ENCODE measurements around the gene SLC50A1. TPM values are rescaled to one million over a fixed set of nuclear protein-coding genes. Genes with fewer than 3 reads are reported as not detected.
"Not testable (repeated sequence)": the region's sequence is repeated elsewhere in the genome, so short reads cannot be mapped to it uniquely, and the experiment has no call there.

Gene SLC50A1
- total RNA-seq, 1 experiment from 2014 or later: 67.6 TPM

DNA sequence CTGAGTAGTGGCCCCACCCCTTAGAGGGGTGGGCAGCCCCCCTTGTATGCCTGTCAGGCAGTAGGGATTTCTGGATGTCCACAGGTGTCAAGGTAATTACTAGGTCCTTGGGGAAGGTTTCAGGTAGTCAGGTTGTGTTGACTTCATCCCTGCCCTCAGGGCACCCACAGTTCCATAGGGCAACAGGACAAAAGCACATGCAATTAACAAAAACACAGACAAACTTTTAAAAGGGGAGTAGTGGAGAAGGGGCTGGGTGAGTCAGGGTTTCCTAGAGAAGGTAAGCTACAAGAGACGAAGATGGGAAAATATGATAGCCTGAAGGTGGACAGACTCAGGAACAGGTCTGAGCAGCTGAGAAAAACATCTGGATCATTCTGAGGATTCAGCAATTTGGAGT is 23.3 kb downstream of the SLC50A1 start:
- intact Hi-C loops (cut with micrococcal nuclease; ENCODE audit: unreplicated experiment): no loop called here
- no peaks in the 10 kb centered on the region for H3K9me2 ChIP-seq (ENCODE audit: insufficient read depth)
- ChIA-PET POLR2A (ENCODE audit: unreplicated experiment) (no interaction called here), CTCF (no interaction called here)
- no TSS peak for BruUV-seq (replicated peaks)
- H3K4me3 ChIP-seq: no peak overlapping the region
- H3K4me1 ChIP-seq (replicated peaks; ENCODE audit: insufficient read depth): no peaks in the 10 kb centered on the region
- no peaks in the 10 kb centered on the region for H3K27me3 ChIP-seq (ENCODE audit: insufficient read depth, low read depth)
- TF ChIP-seq EZH2 (IDR thresholded peaks at IDR 0.05; ENCODE audit: low read depth): no peak
- TF ChIP-seq, protein P1, sequence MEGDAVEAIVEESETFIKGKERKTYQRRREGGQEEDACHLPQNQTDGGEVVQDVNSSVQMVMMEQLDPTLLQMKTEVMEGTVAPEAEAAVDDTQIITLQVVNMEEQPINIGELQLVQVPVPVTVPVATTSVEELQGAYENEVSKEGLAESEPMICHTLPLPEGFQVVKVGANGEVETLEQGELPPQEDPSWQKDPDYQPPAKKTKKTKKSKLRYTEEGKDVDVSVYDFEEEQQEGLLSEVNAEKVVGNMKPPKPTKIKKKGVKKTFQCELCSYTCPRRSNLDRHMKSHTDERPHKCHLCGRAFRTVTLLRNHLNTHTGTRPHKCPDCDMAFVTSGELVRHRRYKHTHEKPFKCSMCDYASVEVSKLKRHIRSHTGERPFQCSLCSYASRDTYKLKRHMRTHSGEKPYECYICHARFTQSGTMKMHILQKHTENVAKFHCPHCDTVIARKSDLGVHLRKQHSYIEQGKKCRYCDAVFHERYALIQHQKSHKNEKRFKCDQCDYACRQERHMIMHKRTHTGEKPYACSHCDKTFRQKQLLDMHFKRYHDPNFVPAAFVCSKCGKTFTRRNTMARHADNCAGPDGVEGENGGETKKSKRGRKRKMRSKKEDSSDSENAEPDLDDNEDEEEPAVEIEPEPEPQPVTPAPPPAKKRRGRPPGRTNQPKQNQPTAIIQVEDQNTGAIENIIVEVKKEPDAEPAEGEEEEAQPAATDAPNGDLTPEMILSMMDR (conservative IDR thresholded peaks at IDR 0.05): no peak
- no peaks in the 10 kb centered on the region for H3K79me2 ChIP-seq (ENCODE audit: low read depth)
- no peaks in the 10 kb centered on the region for H3K9me3 ChIP-seq (ENCODE audit: insufficient read depth, low read depth)
- H2AFZ ChIP-seq: no peak overlapping the region
- H3K36me3 ChIP-seq (ENCODE audit: low read depth): no peaks in the 10 kb centered on the region
- no peak overlapping the region for H3K4me2 ChIP-seq
- no peaks in the 10 kb centered on the region for H4K20me1 ChIP-seq (ENCODE audit: insufficient read depth)
- no peak for DNase-seq
- no peaks in the 10 kb centered on the region; the same call in 1 of the 2 replicates for H3F3A ChIP-seq (ENCODE audit: insufficient read depth, low read depth)
- no peak overlapping the region for H3K27ac ChIP-seq

- H3K4me1 ChIP-seq (replicated peaks; ENCODE audit: insufficient read depth): no peaks in the 10 kb centered on the region
- no peaks in the 10 kb centered on the region for H3K9me3 ChIP-seq (ENCODE audit: insufficient read depth, low read depth)
- no peak for DNase-seq
- H2AFZ ChIP-seq: no peak overlapping the region
- no peak overlapping the region for H3K27ac ChIP-seq
- no peaks in the 10 kb centered on the region for H3K9me2 ChIP-seq (ENCODE audit: insufficient read depth)
- H3F3A ChIP-seq (ENCODE audit: insufficient read depth, low read depth): no peaks in the 10 kb centered on the region; the same call in 1 of the 2 replicates
- intact Hi-C loops (cut with micrococcal nuclease; ENCODE audit: unreplicated experiment): no loop called here
- no peaks in the 10 kb centered on the region for H3K79me2 ChIP-seq (ENCODE audit: low read depth)
- no peak for TF ChIP-seq EZH2 (IDR thresholded peaks at IDR 0.05; ENCODE audit: low read depth)
- TF ChIP-seq, protein P1 (conservative IDR thresholded peaks at IDR 0.05): no peak
- H3K4me3 ChIP-seq: no peak overlapping the region
- ChIA-PET POLR2A (ENCODE audit: unreplicated experiment) (no interaction called here), CTCF (no interaction called here)
- H4K20me1 ChIP-seq (ENCODE audit: insufficient read depth): no peaks in the 10 kb centered on the region
- BruUV-seq (replicated peaks): no TSS peak
- no peak overlapping the region for H3K4me2 ChIP-seq
- no peaks in the 10 kb centered on the region for H3K27me3 ChIP-seq (ENCODE audit: insufficient read depth, low read depth)
- H3K36me3 ChIP-seq (ENCODE audit: low read depth): no peaks in the 10 kb centered on the region
Observed at GRCh38 chr1:155160128-155160527, 24.5 kb downstream of the SLC50A1 start.

DNA sequence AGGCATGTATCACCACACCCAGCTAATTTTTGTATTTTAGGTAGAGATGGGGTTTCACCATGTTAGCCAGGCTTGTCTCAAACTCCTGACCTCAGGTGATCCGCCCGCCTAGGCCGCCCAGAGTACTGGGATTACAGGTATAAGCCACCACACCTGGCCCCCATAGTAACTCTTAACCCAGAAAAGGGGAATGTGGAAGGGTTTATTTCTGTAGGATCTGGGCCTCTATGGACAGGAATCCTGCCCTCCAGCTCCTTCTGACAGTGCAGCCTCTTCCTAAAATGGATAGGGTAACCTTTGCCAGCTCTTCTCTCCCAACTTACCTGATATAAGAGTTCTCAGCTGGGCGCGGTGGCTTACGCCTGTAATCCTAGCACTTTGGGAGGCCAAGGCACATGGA is 27.0 kb downstream of the SLC50A1 start:
- POLR2A ChIA-PET (ENCODE audit: unreplicated experiment); BruUV-seq (replicated peaks): not testable (repeated sequence)

DNA sequence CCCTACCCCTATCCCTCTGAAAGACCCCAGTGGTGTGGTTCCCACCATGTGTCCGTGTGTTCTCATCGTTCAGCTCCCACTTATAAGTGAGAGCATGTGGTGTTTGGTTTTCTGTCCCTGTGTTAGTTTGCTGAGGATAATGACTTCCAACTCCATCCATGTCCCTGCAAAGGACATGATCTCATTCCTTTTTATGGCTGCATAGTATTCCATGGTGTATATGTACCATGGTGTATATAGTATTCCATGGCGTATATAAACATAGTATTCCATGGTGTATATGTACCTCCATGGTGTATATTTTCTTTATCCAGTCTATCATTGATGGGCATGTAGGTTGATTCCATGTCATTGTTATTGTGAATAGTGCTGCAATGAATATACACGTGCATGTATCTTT is 28.1 kb downstream of the SLC50A1 start:
- H3K27ac ChIP-seq; CTCF ChIA-PET; H4K20me1 ChIP-seq (ENCODE audit: insufficient read depth); H2AFZ ChIP-seq; intact Hi-C loops (cut with micrococcal nuclease; ENCODE audit: unreplicated experiment); H3K79me2 ChIP-seq (ENCODE audit: low read depth); BruUV-seq (replicated peaks); H3K4me3 ChIP-seq; H3K4me2 ChIP-seq; H3K36me3 ChIP-seq (ENCODE audit: low read depth); H3K9me2 ChIP-seq (ENCODE audit: insufficient read depth); POLR2A ChIA-PET (ENCODE audit: unreplicated experiment); H3F3A ChIP-seq (ENCODE audit: insufficient read depth, low read depth); H3K9me3 ChIP-seq (ENCODE audit: insufficient read depth, low read depth); H3K4me1 ChIP-seq (replicated peaks; ENCODE audit: insufficient read depth); DNase-seq; H3K27me3 ChIP-seq (ENCODE audit: insufficient read depth, low read depth): not testable (repeated sequence)

More for the DNA sequence above, 27.0 kb downstream of the SLC50A1 start:
- H3K4me3 ChIP-seq; H3F3A ChIP-seq (ENCODE audit: insufficient read depth, low read depth); H3K4me1 ChIP-seq (replicated peaks; ENCODE audit: insufficient read depth); H3K27me3 ChIP-seq (ENCODE audit: insufficient read depth, low read depth); H3K36me3 ChIP-seq (ENCODE audit: low read depth); H3K4me2 ChIP-seq; H3K27ac ChIP-seq; H2AFZ ChIP-seq; H3K9me2 ChIP-seq (ENCODE audit: insufficient read depth); H3K9me3 ChIP-seq (ENCODE audit: insufficient read depth, low read depth); H3K79me2 ChIP-seq (ENCODE audit: low read depth); DNase-seq; H4K20me1 ChIP-seq (ENCODE audit: insufficient read depth); intact Hi-C loops (cut with micrococcal nuclease; ENCODE audit: unreplicated experiment): not testable (repeated sequence)
- CTCF ChIA-PET: interaction anchor here (0.7 kb wide), 2 partner anchors 69 to 670 kb away, joined by 4 to 6 read pairs; no protein-coding TSS in a partner anchor

- H3F3A ChIP-seq (ENCODE audit: insufficient read depth, low read depth); H3K79me2 ChIP-seq (ENCODE audit: low read depth); H3K9me2 ChIP-seq (ENCODE audit: insufficient read depth); H2AFZ ChIP-seq; H3K4me3 ChIP-seq; H3K9me3 ChIP-seq (ENCODE audit: insufficient read depth, low read depth); H3K4me1 ChIP-seq (replicated peaks; ENCODE audit: insufficient read depth); H3K27me3 ChIP-seq (ENCODE audit: insufficient read depth, low read depth); H3K36me3 ChIP-seq (ENCODE audit: low read depth); DNase-seq; intact Hi-C loops (cut with micrococcal nuclease; ENCODE audit: unreplicated experiment); BruUV-seq (replicated peaks); H3K27ac ChIP-seq; H4K20me1 ChIP-seq (ENCODE audit: insufficient read depth); H3K4me2 ChIP-seq: not testable (repeated sequence)
- ChIA-PET POLR2A (ENCODE audit: unreplicated experiment) (interaction anchor here (0.6 kb wide), 1 partner anchor 80 kb away, joined by 3 read pairs; no protein-coding TSS in a partner anchor), CTCF (interaction anchor here (0.7 kb wide), 1 partner anchor 16 kb away, joined by 6 read pairs; no protein-coding TSS in a partner anchor)
Observed at GRCh38 chr1:155164625-155165024, 29.0 kb downstream of the SLC50A1 start.

All from PC-9 (cell line).